H1 (cell line): ENCODE measurements around the gene TCF21. TPM values are rescaled to one million over a fixed set of nuclear protein-coding genes. Genes with fewer than 3 reads are reported as not detected.

Source experiments
- CTCF ChIA-PET: fragments of 300-600 bp; sonication (Branson Sonifier 250); formaldehyde crosslinking; loops from one replicate; lab custom pipeline; 2021; ENCODE audit not compliant: partially characterized antibody; lab: Charles Lee
- POLR2A ChIA-PET: fragments of 300-600 bp; sonication (Branson Sonifier 250); formaldehyde crosslinking; loops from one replicate; lab custom pipeline; 2021; ENCODE audit warnings: inconsistent platforms; ENCODE audit not compliant: partially characterized antibody; lab: Charles Lee
- DNase-seq, 2 experiments: peaks; one replicate each; pipeline versions ENCODE4 v3.0.0 to v3.0.0-alpha.2; 2010 to 2022; ENCODE audit warnings: low spot score in 2 of 2, low read depth in 1 of 2, mixed read lengths in 1 of 2
- FAIRE-seq: peaks from 2 replicates; lab custom pipeline; 2011; peaks lifted over from hg19 to GRCh38; lab: Jason Lieb, UNC
- H2AFZ ChIP-seq: 2 replicates; pipeline ENCODE4 v1.8.1; 2012; ENCODE audit warnings: low read length, inconsistent platforms
- H2AK5ac ChIP-seq: 2 replicates; pipeline ENCODE4 v1.6.1; 2013; ENCODE audit warnings: low read depth, low read length
- H2BK120ac ChIP-seq: replicated peaks from 2 replicates; pipeline ENCODE3; 2013; ENCODE audit warnings: low read depth, low read length, inconsistent platforms
- H2BK12ac ChIP-seq: 2 replicates; pipeline ENCODE4 v1.6.1; 2013; ENCODE audit warnings: low read depth, low read length
- H2BK15ac ChIP-seq: 2 replicates; pipeline ENCODE4 v1.6.1; 2013; ENCODE audit warnings: low read length
- H2BK20ac ChIP-seq: 2 replicates; pipeline ENCODE4 v1.6.1; 2013; ENCODE audit warnings: low read length
- H2BK5ac ChIP-seq: 2 replicates; pipeline ENCODE4 v1.6.1; 2013; ENCODE audit warnings: low read depth, low read length
- H3K14ac ChIP-seq: 2 replicates; pipeline ENCODE4 v1.6.1; 2013; ENCODE audit warnings: inconsistent platforms; ENCODE audit not compliant: insufficient read length
- H3K18ac ChIP-seq: 2 replicates; pipeline ENCODE4 v1.6.1; 2013; ENCODE audit warnings: low read length; ENCODE audit errors: extremely low read depth
- H3K23ac ChIP-seq: 2 replicates; pipeline ENCODE4 v1.6.1; 2013; ENCODE audit warnings: inconsistent platforms; ENCODE audit not compliant: insufficient read length
- H3K23me2 ChIP-seq: 2 replicates; pipeline ENCODE4 v1.6.1; 2013; ENCODE audit warnings: low read depth, low read length
- H3K27ac ChIP-seq: 2 replicates; pipeline ENCODE4 v1.6.1; 2011; ENCODE audit warnings: low read depth, low read length, inconsistent platforms
- H3K27me3 ChIP-seq, 4 experiments: replicated peaks in 1 of 4; 1 replicate in 1 of 4; 2 replicates in 3 of 4; pipeline versions ENCODE4 v1.6.1 to v1.8.1; 2011 to 2013; ENCODE audit warnings: low read length in 3 of 4, mild to moderate bottlenecking in 3 of 4, inconsistent platforms in 2 of 4, mixed read lengths in 2 of 4, moderate library complexity in 1 of 4; ENCODE audit not compliant: control insufficient read depth in 3 of 4, insufficient read depth in 3 of 4; ENCODE audit errors: extremely low read depth in 1 of 4
- H3K36me3 ChIP-seq, 4 experiments: 2 replicates each; pipeline versions ENCODE4 v1.6.1 to v1.8.1; 2011 to 2013; ENCODE audit warnings: mild to moderate bottlenecking in 4 of 4, low read length in 3 of 4, moderate library complexity in 2 of 4, control low read depth in 1 of 4, inconsistent platforms in 1 of 4; ENCODE audit not compliant: insufficient read depth in 4 of 4, control insufficient read depth in 2 of 4
- H3K4ac ChIP-seq: replicated peaks from 2 replicates; pipeline ENCODE3; 2013; ENCODE audit warnings: low read length, low read depth, mixed read lengths, inconsistent platforms; ENCODE audit not compliant: insufficient read length
- H3K4me1 ChIP-seq, 4 experiments: replicated peaks in 1 of 4; 1 replicate in 1 of 4; 2 replicates in 3 of 4; pipeline versions ENCODE4 v1.6.1 to v1.8.1; 2011 to 2013; ENCODE audit warnings: low read length in 3 of 4, inconsistent platforms in 2 of 4, mixed read lengths in 1 of 4; ENCODE audit not compliant: insufficient read depth in 4 of 4, control insufficient read depth in 3 of 4
- H3K4me2 ChIP-seq, 2 experiments: 2 replicates each; pipeline versions ENCODE4 v1.6.1 to v1.8.1; 2011 to 2013; ENCODE audit warnings: low read depth in 2 of 2, low read length in 2 of 2, control low read depth in 1 of 2, inconsistent platforms in 1 of 2, mild to moderate bottlenecking in 1 of 2; ENCODE audit not compliant: insufficient read depth in 1 of 2
- H3K4me3 ChIP-seq, 4 experiments: fragments of 200-600, 300-600 bp in 1 of 4; sonication (generic), shearing (Covaris generic), sonication (Bioruptor Twin) in 1 of 4; 2 replicates each; pipeline versions ENCODE4 v1.5.1 to v1.8.1; 2011 to 2016; ENCODE audit warnings: low read length in 4 of 4, low read depth in 3 of 4, control low read depth in 2 of 4, inconsistent platforms in 2 of 4, mild to moderate bottlenecking in 2 of 4, mixed read lengths in 1 of 4, moderate library complexity in 1 of 4; ENCODE audit not compliant: insufficient read depth in 2 of 4; ENCODE audit errors: extremely low read depth in 1 of 4
- H3K56ac ChIP-seq: replicated peaks from 2 replicates; pipeline ENCODE3; 2013; ENCODE audit warnings: low read depth, mild to moderate bottlenecking, mixed read lengths, low read length, inconsistent platforms; ENCODE audit not compliant: insufficient read length
- H3K79me1 ChIP-seq: 2 replicates; pipeline ENCODE4 v1.6.1; 2013; ENCODE audit warnings: low read depth, low read length, control low read depth
- H3K79me2 ChIP-seq, 2 experiments: 2 replicates each; pipeline versions ENCODE4 v1.6.1 to v1.8.1; 2012 to 2013; ENCODE audit warnings: low read length in 2 of 2, mild to moderate bottlenecking in 2 of 2, inconsistent platforms in 1 of 2; ENCODE audit not compliant: insufficient read depth in 2 of 2, control insufficient read depth in 1 of 2
- H3K9ac ChIP-seq, 4 experiments: replicated peaks in 1 of 4; 1 replicate in 1 of 4; 2 replicates in 3 of 4; pipeline versions ENCODE4 v1.6.1 to v1.8.1; 2011 to 2013; ENCODE audit warnings: low read depth in 3 of 4, low read length in 3 of 4, control low read depth in 2 of 4, mild to moderate bottlenecking in 2 of 4, moderate library complexity in 2 of 4, inconsistent platforms in 1 of 4; ENCODE audit errors: extremely low read depth in 1 of 4
- H3K9me3 ChIP-seq, 2 experiments: 2 replicates each; pipeline versions ENCODE4 v1.6.1 to v1.8.1; 2012 to 2013; ENCODE audit warnings: mild to moderate bottlenecking in 2 of 2, moderate library complexity in 2 of 2, control low read depth in 1 of 2, inconsistent platforms in 1 of 2, low read depth in 1 of 2, low read length in 1 of 2, mixed read lengths in 1 of 2; ENCODE audit not compliant: insufficient read depth in 2 of 2
- H4K20me1 ChIP-seq, 2 experiments: replicated peaks in 1 of 2; 2 replicates each; pipeline versions ENCODE3 to v1.8.1; 2011 to 2013; ENCODE audit warnings: inconsistent platforms in 2 of 2, low read length in 2 of 2, mild to moderate bottlenecking in 1 of 2; ENCODE audit not compliant: insufficient read depth in 2 of 2, control insufficient read depth in 1 of 2
- H4K5ac ChIP-seq: 2 replicates; pipeline ENCODE4 v1.6.1; 2013; ENCODE audit warnings: low read length, low read depth, mixed read lengths, inconsistent platforms; ENCODE audit not compliant: insufficient read length
- H4K8ac ChIP-seq: 2 replicates; pipeline ENCODE4 v1.8.0; 2013; ENCODE audit warnings: mild to moderate bottlenecking, moderate library complexity, low read length, inconsistent platforms; ENCODE audit not compliant: insufficient read depth; ENCODE audit errors: extremely low read depth
- H4K91ac ChIP-seq: replicated peaks from 2 replicates; pipeline ENCODE3; 2013; ENCODE audit warnings: low read length, mixed read lengths, inconsistent platforms; ENCODE audit not compliant: insufficient read length
- SRF ChIP-seq: IDR thresholded peaks from 2 replicates; pipeline ENCODE4 v1.6.1; 2011; ENCODE audit warnings: mild to moderate bottlenecking, low read depth, low read length, moderate library complexity
- WGBS, 2 experiments: shearing (Covaris generic) in 1 of 2; methylation state at CpG; one replicate each; pipeline versions ENCODE4 v1.1.6 to v1.1.7; 2013 to 2015; ENCODE audit warnings: low lambda C conversion rate in 2 of 2, mixed read lengths in 2 of 2, inconsistent platforms in 1 of 2, low coverage in 1 of 2, missing lambda C conversion rate in 1 of 2; ENCODE audit not compliant: insufficient replicate concordance in 2 of 2, insufficient coverage in 1 of 2, insufficient read length in 1 of 2; ENCODE audit errors: extremely low coverage in 1 of 2, missing lambda C conversion rate in 1 of 2; 5-methylcytosine and 5-hydroxymethylcytosine counted together
- polyA plus RNA-seq, 7 experiments: library from polyadenylated mRNA; depleted of rRNA in 3 of 7; stranded (reverse) in 5 of 7; unstranded in 2 of 7; fragments of >200 nt in 5 of 7; fragments of 200-250 nt in 2 of 7; gene quantifications; 1 replicate in 5 of 7; 2 replicates in 1 of 7; 4 replicates in 1 of 7; pipeline versions ENCODE4 v1.2.1 to v1.2.3, GENCODE V29; 2011 to 2013; ENCODE audit warnings: missing spikeins in 2 of 7, mixed read lengths in 2 of 7
- total RNA-seq: library from RNA; stranded (reverse); fragmentation: NEBNext Ultra II Directional; extraction: Animal tissue kit (Norgen Biotek cat#: 25700); gene quantifications from 2 replicates; pipeline ENCODE4 v1.2.1, GENCODE V29; 2021

TCF21 gene
- total and polyA plus RNA-seq, 2 of the 8 experiments (the other 6 are each of a cell fraction or from before 2014, with no cell fraction given), result 0.05 to 0.09 TPM

DNA sequence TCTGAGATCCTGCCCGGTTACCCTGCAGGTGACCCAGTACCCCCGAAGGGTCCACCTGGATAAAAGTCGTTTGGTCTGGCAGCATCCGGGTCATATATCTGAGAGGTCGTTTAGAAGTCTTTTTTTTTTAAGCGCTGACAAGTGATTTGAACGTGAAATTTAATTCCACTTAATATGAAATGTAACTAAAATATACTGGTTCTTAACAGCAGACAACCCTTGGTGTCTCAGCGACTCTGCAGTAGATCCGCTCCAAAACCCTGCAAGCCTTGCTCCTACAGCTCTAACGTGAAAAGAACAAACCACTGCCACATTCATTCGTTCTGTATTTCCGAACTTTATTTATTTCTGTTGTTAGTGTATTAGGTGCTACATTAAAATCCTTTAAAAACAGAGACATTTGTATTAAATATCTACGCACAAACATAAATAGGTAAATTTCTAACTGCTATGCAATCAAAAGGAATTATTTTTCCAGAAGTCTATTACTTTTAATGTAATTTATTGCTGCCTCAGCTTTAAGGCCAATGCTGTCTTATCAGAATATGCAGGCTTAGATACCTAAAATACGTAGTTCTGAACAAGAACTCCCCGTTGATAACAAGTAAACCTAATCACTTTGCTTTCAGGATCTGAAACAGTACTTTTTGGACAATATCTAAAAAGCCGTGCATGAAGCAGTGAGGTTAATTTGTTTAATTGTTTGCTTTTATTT lies 33.5 kb upstream of the TCF21 start:
- Histone ChIP-seq H3K23ac (no peak overlapping the region), H3K27ac (no peak overlapping the region), H3K4me3 (peak overlapping the region; percentile 62 to 71 (median 65)), H2BK12ac (no peak overlapping the region), H2BK20ac (no peak overlapping the region), H3K36me3 (no peaks in the 10 kb centered on the region), H3K4ac (no peak overlapping the region), H3K27me3 (peaks cover 2 to 34% (median 23%) of the 10 kb centered on the region in 4 experiments), H4K8ac (no peak overlapping the region), H3K9me3 (no peaks in the 10 kb centered on the region), H2AK5ac (no peak overlapping the region), H4K20me1 (no peaks in the 10 kb centered on the region), H2BK120ac (no peak overlapping the region), H4K91ac (no peak overlapping the region), H2AFZ (no peak overlapping the region), H2BK5ac (no peak overlapping the region), H3K9ac (no peak overlapping the region), H2BK15ac (no peak overlapping the region), H3K18ac (no peak overlapping the region), H4K5ac (no peak overlapping the region), H3K4me2 (peak overlapping the region; percentile 93 to 96), H3K56ac (no peak overlapping the region), H3K23me2 (peaks cover 9% of the 10 kb centered on the region), H3K4me1 (peaks cover 0 to 9% (median 2%) of the 10 kb centered on the region in 4 experiments; a peak in 4 of 7 replicates), H3K79me2 (no peaks in the 10 kb centered on the region), H3K79me1 (no peaks in the 10 kb centered on the region), H3K14ac (no peak overlapping the region)
- FAIRE-seq (no peak), DNase-seq (no peak)
- POLR2A ChIA-PET, result interaction anchor here (0.6 kb wide), 1 partner anchor 646 kb away, joined by 5 read pairs; no protein-coding TSS in a partner anchor
- 18% methylated on average over 16 of the region's 16 CpGs; no CpG with 5 or more reads in 1 of the 2 experiments for WGBS, 2 experiments
- no peak for TF ChIP-seq SRF
- CTCF ChIA-PET, result interaction anchor here (0.6 to 3.2 kb wide), 6 partner anchors 14 to 239 kb away, joined by 3 to 11 read pairs (median 5); no protein-coding TSS in a partner anchor
